ENCODE results near the gene PSMA2. TPM values are rescaled to one million over a fixed set of nuclear protein-coding genes. Genes with fewer than 3 reads are reported as not detected.
A peak's percentile ranks its signal among the peaks of the same experiment; 100 is the strongest.

Gene PSMA2
- polyA plus RNA-seq, 3 donors: 61.1 to 124 (median 95.5) TPM

GRCh38 chr7:42945821-42946626, 14.1 kb upstream of the PSMA2 start:
- 18 to 45% (median 21%) methylated on average over 3 to 4 of the region's 4 CpGs for WGBS, 3 donors

DNA sequence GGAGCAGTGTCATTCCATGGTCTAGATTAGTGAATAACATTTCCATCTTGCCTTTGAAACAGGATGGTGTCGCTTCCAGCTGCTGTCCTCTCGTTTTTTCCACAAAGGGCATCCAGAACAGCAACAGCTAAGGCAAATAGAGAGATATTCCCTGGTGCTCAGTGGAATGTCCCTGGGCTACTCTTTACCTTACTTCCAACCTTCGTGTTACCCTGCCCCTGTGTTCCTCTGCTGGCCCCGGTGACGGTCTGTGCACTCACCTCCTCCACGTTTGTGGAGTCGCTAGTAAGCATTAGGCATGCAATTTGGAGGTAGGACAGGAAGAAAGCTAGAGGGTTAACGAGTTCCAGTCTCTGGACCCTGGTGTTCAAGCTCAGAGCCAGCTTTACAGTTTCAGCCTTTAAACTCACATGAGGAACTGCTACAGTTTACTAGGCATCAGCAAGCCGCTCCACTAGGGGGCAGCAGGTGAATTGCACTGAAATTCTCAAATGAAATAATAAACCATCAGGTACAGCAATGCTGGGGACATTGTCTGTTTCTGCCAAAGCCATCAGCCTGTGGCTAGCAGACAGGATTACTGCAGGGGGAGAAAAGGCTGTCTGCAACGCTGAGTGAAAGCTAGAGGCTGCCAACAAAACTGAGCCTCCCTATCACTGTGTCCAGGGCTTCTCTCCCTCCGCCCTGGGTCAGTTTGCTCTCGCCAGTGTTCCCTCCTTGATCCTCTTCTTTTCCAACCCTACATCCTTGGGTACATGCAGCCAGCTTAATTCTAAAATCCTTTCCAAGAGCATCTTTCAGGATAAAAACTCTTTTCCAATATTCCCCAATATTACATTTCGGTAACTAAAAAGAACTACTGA, 9.2 kb upstream of the PSMA2 start:
- 51 to 60% (median 58%) methylated on average over 13 of the region's 13 CpGs for WGBS, 3 donors

More at GRCh38 chr7:42945821-42946626, 14.1 kb upstream of the PSMA2 start:
- H3K27ac ChIP-seq (ENCODE audit: low read depth, low read length): no peak overlapping the region

DNA sequence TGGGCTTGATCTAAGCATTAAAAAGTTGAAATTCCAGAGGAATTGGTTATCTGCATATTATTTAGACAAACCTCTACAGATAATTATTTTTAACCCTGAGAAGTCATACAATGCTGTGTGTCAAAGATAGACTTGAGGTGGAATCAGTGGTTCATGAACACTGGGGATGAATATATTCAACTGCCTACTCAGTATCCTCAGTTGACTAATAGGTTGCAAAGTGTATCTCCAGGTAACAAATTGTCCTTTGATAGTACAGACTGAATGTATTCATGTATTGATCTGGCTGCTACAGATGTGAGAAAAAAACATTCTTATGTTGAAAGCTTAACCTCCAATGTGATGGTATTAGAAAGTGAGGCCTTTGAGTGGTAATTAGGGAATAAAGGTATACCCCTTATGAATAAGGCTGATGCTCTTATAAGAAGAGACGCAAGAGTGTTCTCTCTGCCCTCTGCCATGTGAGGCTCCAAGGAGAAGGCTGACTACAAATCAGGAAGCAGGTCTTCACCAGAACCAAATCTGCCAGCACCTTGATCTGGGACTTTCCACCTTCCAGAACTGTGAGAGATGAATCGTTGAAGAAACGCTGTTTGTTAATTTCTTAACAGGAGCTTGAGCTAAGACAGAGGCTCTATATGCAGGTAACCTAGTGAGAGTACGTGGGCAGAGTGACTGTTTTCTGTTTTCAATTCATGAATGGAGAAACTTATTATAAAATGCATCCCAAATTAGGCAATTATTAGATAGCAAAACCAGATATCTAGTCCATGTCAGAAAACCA, 7.7 kb upstream of the PSMA2 start:
- 85 to 86% (median 86%) methylated on average over 4 of the region's 4 CpGs for WGBS, 3 donors

More for the DNA sequence above, 9.2 kb upstream of the PSMA2 start:
- no peak overlapping the region for H3K27ac ChIP-seq (ENCODE audit: low read depth, low read length)

GRCh38 chr7:42935861-42936260, 3.9 kb upstream of the PSMA2 start:
- WGBS, 3 donors: 90 to 91% (median 90%) methylated on average over 5 of the region's 5 CpGs
- no peak overlapping the region for H3K27ac ChIP-seq (ENCODE audit: low read depth, low read length)

More for the DNA sequence above, 7.7 kb upstream of the PSMA2 start:
- H3K27ac ChIP-seq (ENCODE audit: low read depth, low read length): no peak overlapping the region

DNA sequence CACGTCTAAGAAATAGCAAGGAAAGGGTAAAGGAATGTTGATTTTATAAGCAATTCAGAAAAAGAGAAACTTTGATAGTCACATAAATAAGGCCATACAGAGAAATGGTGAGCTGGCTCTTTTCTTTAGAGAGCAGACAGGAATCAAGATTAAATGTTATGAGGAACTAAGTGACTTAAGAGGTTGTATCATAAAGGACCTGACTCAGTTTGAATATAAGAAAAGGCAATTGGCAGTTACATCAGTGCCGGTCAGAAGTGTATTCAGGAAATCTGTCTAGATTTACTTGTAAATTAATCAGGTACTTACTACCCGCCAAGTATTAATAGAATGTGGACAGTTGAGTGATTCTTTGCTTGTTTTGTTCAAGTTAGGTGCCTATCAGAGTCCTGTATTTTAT, 2.3 kb upstream of the PSMA2 start:
- no peak overlapping the region for H3K27ac ChIP-seq (ENCODE audit: low read depth, low read length)
- WGBS, 3 donors: 70 to 82% (median 77%) methylated on average over 3 of the region's 3 CpGs

DNA sequence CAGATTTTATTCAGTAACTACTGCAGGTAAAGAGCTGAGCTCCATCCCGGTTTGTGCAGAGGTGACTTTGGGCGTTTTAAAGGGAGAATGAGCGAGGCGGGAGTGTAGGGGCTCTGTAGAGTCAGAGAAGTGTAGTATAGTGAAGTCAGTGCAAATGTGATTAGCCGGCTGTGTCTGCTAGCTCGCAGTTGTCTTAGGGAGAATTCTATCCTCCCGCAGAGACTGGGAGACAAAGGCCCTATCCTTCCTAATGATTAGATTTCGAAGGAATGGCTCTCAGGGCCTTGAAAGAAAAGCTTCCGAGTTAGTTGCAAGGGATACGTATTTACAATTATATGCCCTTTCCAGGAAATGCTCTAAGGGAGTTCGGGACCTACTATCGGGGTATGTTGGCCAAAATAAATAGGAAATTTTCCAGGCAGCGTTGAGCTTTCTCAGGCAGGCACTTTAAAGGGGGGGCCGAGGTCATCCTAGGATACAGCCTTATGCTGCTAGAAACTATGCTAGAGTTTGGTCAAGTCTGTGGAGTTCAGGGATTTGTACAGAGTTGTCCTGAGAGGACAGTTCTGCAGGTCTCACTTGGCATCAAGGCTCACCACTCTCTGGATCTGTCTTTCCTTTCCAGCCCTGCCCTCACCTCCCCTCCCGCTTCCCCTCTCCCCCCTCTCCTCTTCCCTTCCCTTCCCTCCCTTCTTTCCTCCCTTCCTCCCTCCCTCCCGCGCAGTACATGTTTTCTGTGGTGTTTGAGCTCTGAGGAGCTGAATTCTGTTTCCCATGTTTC, 1.0 kb upstream of the PSMA2 start:
- peak overlapping the region; percentile 43 for H3K27ac ChIP-seq (ENCODE audit: low read depth, low read length)
- 0 to 2% (median 1%) methylated on average over 17 of the region's 17 CpGs for whole genome bisulfite sequencing, 3 donors

DNA sequence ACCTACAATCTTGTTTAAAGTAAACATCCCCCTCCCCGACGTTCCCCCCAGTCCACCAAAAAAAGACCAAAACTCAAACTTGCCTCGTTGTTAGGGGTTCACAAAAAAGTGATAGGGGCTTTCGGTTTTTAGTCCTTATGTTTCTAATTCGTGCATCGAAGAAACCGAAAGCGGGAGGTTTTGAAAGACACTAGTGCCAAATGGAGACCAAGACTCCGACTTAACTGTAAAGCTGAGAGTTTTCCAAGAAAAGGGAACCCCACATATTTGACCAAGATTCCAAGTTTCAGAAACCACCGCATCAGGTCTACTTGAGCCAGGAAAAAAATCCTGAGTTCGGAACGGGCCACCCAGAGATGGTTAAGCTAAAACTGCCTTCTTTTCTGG, 534 bp downstream of the PSMA2 start:
- H3K27ac ChIP-seq (ENCODE audit: low read depth, low read length): no peak overlapping the region
- WGBS, 3 donors: 0 to 1% (median 1%) methylated on average over 12 of the region's 12 CpGs

- no peak overlapping the region for H3K27ac ChIP-seq (ENCODE audit: low read depth, low read length)
- 7 to 22% (median 21%) methylated on average over 5 of the region's 5 CpGs for WGBS, 3 donors
Measured at GRCh38 chr7:42930889-42931288, 1.1 kb downstream of the PSMA2 start.

DNA sequence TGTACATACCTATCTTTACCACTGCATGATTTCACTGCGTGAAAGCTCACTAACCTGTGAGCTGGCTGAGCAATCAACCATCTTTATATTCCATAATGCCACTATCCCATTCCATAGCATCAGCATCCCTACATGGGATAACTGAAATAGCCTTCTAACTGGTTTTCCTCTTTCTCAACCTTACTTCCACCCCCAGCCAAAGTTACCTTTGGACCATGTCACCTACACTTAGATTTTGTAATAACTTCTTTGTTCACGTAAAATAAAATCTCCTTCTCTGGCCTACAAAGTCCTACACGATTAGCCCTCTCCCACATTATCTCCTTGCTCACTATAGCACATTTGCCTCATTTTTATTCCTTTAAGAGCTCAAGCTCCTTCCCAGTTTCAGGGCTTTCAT, 2.5 kb downstream of the PSMA2 start:
- no peak overlapping the region for H3K27ac ChIP-seq (ENCODE audit: low read depth, low read length)
- WGBS, 3 donors: 44 to 70% (median 68%) methylated on average over 3 of the region's 3 CpGs

- 55 to 74% (median 73%) methylated on average over 3 of the region's 3 CpGs for WGBS, 3 donors
- no peak overlapping the region for H3K27ac ChIP-seq (ENCODE audit: low read depth, low read length)
Measured at GRCh38 chr7:42928754-42929153, 3.2 kb downstream of the PSMA2 start.

DNA sequence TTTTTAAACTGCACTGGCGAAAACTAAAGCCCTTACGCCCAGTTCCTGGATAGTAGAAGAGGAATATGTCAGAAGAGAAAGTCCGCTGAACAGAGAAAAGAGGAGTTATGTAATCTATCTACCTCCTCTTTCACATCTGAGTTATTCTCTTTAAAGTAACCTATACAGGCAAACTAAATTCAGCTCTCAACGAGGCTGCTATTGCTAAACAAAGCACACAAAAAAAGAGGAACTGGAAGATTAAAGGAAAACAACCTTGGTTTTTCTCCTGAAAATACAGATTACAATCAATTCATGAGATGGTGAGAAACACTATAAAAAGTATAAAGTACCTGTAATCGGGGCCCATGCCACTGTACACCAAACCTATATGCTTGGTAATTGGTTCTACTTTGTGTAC, 5.8 kb downstream of the PSMA2 start:
- WGBS, 3 donors: 54 to 85% (median 70%) methylated on average over 5 of the region's 5 CpGs

DNA sequence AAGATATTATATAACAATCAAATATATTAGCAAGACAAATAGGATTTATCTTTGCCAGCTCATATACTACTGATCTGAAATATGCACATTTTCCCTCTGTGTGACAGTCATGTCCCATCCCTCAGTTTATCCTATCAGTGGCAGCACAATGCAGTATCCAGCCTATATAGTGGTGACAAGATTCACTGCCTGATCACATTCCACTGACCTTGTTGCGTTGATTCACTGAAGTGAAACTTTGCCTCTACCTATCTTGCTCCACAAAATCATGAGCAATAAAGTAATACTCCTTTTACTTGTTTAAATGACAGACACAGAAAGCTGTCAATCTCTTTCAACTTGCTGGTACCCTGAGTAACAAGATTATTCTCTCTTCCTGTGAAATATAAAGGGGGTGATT, 6.3 kb downstream of the PSMA2 start:
- no peak overlapping the region for H3K27ac ChIP-seq (ENCODE audit: low read depth, low read length)
- WGBS, 3 donors: 88 to 89% (median 89%) methylated on average over 1 of the region's 1 CpG

More for the DNA sequence above, 5.8 kb downstream of the PSMA2 start:
- no peak overlapping the region for H3K27ac ChIP-seq (ENCODE audit: low read depth, low read length)

DNA sequence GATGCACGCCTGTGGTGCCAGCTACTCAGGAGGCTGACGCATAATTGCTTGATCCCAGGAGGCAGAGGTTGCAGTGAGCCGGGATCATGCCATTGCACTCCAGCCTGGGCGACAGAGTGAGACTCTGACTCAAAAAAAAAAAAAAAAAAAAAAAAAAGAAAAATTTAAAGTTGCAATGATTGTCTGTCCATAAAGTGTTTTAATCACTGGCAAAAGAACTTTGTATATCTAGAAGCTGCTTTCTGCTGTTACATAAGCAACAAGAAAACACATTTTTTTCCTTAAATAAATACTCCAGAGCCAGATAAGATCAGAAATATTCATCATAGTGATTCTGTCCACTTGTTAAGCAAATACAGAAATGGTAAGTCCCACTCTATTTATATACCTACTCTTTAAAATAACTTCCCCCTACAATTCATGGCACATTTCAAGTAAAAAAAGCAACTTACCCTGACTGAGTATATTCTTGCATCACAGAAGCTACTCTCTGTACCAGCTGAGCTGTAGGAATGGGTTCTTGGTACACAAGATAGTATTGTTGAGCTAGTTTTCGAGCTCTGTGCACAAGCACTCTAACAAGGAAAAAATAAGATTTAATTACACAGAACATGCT, 7.6 kb downstream of the PSMA2 start:
- WGBS, 3 donors: 82 to 88% (median 88%) methylated on average over 5 of the region's 5 CpGs
- H3K27ac ChIP-seq (ENCODE audit: low read depth, low read length): no peak overlapping the region

GRCh38 chr7:42922017-42922753, 9.8 kb downstream of the PSMA2 start:
- WGBS, 3 donors: 88 to 96% (median 92%) methylated on average over 3 of the region's 3 CpGs
- no peak overlapping the region for H3K27ac ChIP-seq (ENCODE audit: low read depth, low read length)

DNA sequence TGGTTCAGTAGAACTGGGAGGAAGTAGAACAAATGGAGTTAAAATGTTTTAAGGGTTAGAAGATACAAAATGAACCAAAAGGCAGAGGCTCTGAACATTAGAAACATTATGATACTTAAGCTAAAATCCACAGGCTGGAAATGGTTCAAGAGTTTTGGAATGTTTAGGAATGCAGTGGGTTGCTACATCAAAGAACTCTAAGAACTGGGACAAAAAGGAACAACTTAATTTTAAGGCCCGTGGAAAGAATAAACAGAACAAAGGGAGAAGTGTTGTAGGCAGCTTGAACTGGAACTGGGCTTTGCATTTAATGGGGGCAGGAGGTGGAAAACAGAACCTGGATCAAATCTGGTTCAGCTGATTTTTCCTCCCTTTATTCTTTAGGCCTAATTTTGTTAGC, 16.6 kb downstream of the PSMA2 start:
- no peak overlapping the region for H3K27ac ChIP-seq (ENCODE audit: low read depth, low read length)
- 48 to 73% (median 57%) methylated on average over 1 of the region's 1 CpG for WGBS, 3 donors

DNA sequence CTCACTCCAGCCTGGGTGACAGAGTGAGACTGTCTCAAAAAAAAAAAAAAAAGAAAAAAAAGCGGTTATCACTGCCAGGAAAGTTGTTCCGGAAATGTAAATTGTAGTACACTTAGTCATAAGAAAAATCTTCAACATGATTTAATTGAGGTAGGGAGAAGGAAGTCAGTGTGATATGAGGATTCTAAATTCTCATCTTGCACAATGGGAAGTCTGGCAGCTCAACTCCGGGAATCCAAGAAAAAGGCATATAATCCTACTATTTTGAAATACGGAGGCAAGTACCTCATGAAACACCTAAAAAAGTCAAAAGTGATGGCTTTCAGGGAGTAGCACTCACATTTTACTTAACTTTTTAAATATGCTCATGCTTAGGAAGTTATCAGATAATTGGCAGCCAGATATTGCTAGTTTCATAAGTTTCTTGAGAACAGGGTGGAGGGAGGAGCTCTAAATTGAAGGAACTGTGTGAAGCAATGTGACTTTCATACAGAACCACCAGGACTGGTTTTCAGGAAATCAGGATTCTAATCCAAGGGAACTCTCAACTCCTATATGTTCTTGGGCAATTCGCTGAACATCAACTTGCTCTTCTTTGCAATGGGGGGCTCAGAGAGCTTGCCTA, 17.4 kb downstream of the PSMA2 start:
- WGBS, 3 donors: 33 to 52% (median 33%) methylated on average over 5 of the region's 5 CpGs
- no peak overlapping the region for H3K27ac ChIP-seq (ENCODE audit: low read depth, low read length)

Data from adipose tissue (tissue), 3 donors.